K562 (cell line): ENCODE results near the gene MEI4. TPM values are rescaled to one million over a fixed set of nuclear protein-coding genes. Genes with fewer than 3 reads are reported as not detected.

Source experiments
- ATAC-seq: fragments of 200-7000 bp; cut with Tn5 transposase; 3 replicates; pipeline ENCODE4 v1.9.1; 2020; ENCODE audit warnings: moderate library complexity
- BruUV-seq: library from RNA; stranded (reverse); fragments of 400-500 nt; replicated peaks from 2 replicates; lab custom pipeline; 2021; lab: Mats Ljungman, UMichigan
- CTCF ChIA-PET: fragments of 300-600 bp; formaldehyde crosslinking; extraction: SDS; loops from one replicate; lab custom pipeline; 2021; ENCODE audit warnings: low intra/inter-chr PET ratio; lab: Yijun Ruan, JAX
- POLR2A ChIA-PET: fragments of 300-600, 350-650 bp; sonication (Branson Sonifier 250); formaldehyde crosslinking; extraction: SDS; loops from one replicate; lab custom pipeline; 2021; ENCODE audit warnings: antibody characterized with exemption, inconsistent platforms; lab: Yijun Ruan, JAX
- DNase-seq, 4 experiments: peaks; one replicate each; pipeline versions ENCODE4 v3.0.0 to v3.0.0-alpha.2; 2011 to 2018; ENCODE audit warnings: low spot score in 3 of 4, mixed read lengths in 3 of 4; ENCODE audit errors: extremely low read depth in 1 of 4
- FAIRE-seq: peaks from 2 replicates; lab custom pipeline; 2011; peaks lifted over from hg19 to GRCh38; lab: Jason Lieb, UNC
- H2AFZ ChIP-seq: 2 replicates; pipeline ENCODE4 v1.6.0; 2011; ENCODE audit warnings: low read depth, low read length, control low read depth, inconsistent platforms
- H3K27ac ChIP-seq: fragments of 200-600 bp; 3 replicates; pipeline ENCODE4 v1.8.0; 2011; ENCODE audit warnings: low read depth, mild to moderate bottlenecking, control low read depth, inconsistent platforms, low read length, moderate library complexity, mixed read lengths; ENCODE audit errors: extremely low read depth
- H3K27me3 ChIP-seq, 2 experiments: fragments of 300-600 bp in 1 of 2; 2 replicates in 1 of 2; 3 replicates in 1 of 2; pipeline versions ENCODE4 v1.6.0 to v1.8.0; 2011; ENCODE audit warnings: inconsistent platforms in 2 of 2, low read length in 2 of 2, mild to moderate bottlenecking in 1 of 2, mixed read lengths in 1 of 2, moderate library complexity in 1 of 2; ENCODE audit not compliant: control insufficient read depth in 2 of 2, insufficient read depth in 2 of 2
- H3K36me3 ChIP-seq: fragments of 300-600 bp; 3 replicates; pipeline ENCODE4 v1.8.0; 2011; ENCODE audit warnings: mild to moderate bottlenecking, low read length, inconsistent platforms; ENCODE audit not compliant: control insufficient read depth, insufficient read depth
- H3K4me1 ChIP-seq, 2 experiments: fragments of 200-600 bp in 1 of 2; replicated peaks in 1 of 2; 2 replicates in 1 of 2; 3 replicates in 1 of 2; pipeline versions ENCODE4 v1.5.1 to v1.8.0; 2011; ENCODE audit warnings: inconsistent platforms in 2 of 2, low read length in 2 of 2, mild to moderate bottlenecking in 1 of 2, mixed read lengths in 1 of 2, moderate library complexity in 1 of 2; ENCODE audit not compliant: control insufficient read depth in 2 of 2, insufficient read depth in 2 of 2
- H3K4me2 ChIP-seq: 2 replicates; pipeline ENCODE4 v1.6.1; 2011; ENCODE audit warnings: low read length, control low read depth, inconsistent platforms, mixed read lengths; ENCODE audit not compliant: insufficient read depth
- H3K4me3 ChIP-seq: fragments of 200-600 bp; sonication (generic), shearing (Covaris generic); 2 replicates; pipeline ENCODE4 v1.5.1; 2016; ENCODE audit warnings: control low read depth, inconsistent platforms
- H3K79me2 ChIP-seq: fragments of 200-600 bp; 3 replicates; pipeline ENCODE4 v1.8.0; 2011; ENCODE audit warnings: low read length, inconsistent platforms; ENCODE audit not compliant: control insufficient read depth, insufficient read depth
- H3K9ac ChIP-seq, 2 experiments: 2 replicates each; pipeline versions ENCODE4 v1.6.0 to v1.6.1; 2011; ENCODE audit warnings: low read depth in 2 of 2, low read length in 2 of 2, control low read depth in 1 of 2, inconsistent platforms in 1 of 2, mild to moderate bottlenecking in 1 of 2, mixed read lengths in 1 of 2; ENCODE audit not compliant: insufficient read depth in 1 of 2
- H3K9me1 ChIP-seq: one replicate; pipeline ENCODE4 v1.6.0; 2011; ENCODE audit warnings: inconsistent platforms, mild to moderate bottlenecking, low read length, moderate library complexity; ENCODE audit not compliant: control insufficient read depth, insufficient read depth
- H3K9me3 ChIP-seq: replicated peaks from 2 replicates; pipeline ENCODE4 v1.5.1; 2011; ENCODE audit warnings: low read depth, low read length, inconsistent platforms; ENCODE audit not compliant: control insufficient read depth, insufficient read depth
- H4K20me1 ChIP-seq: replicated peaks from 2 replicates; pipeline ENCODE4 v1.6.1; 2011; ENCODE audit warnings: low read length, inconsistent platforms, mixed read lengths; ENCODE audit not compliant: control insufficient read depth, insufficient read depth
- BRF2 ChIP-seq: IDR thresholded peaks from 3 replicates; pipeline ENCODE4 v1.6.1; 2011; ENCODE audit warnings: borderline replicate concordance, mild to moderate bottlenecking; ENCODE audit not compliant: insufficient read length, insufficient read depth
- KAT7 ChIP-seq: sonication (generic); formaldehyde crosslinking; IDR thresholded peaks from 2 replicates; pipeline ENCODE4 v1.8.0; 2022; ENCODE audit warnings: missing genetic modification reagents, mild to moderate bottlenecking, borderline replicate concordance
- PHF20 ChIP-seq: fragments of 450-650 bp; IDR thresholded peaks from 2 replicates; pipeline ENCODE4 v1.6.1; 2018; ENCODE audit not compliant: partially characterized antibody
- PRPF4 ChIP-seq: fragments of 200-400 bp; formaldehyde crosslinking; IDR thresholded peaks from one replicate; pipeline ENCODE4 v1.6.1; 2017; ENCODE audit warnings: low read length, low read depth, mild to moderate bottlenecking; ENCODE audit not compliant: insufficient read depth, poor library complexity, severe bottlenecking
- SIX5 ChIP-seq, 2 experiments: IDR thresholded peaks; 2 replicates each; pipeline ENCODE4 v1.6.1; 2011; ENCODE audit warnings: low read length in 2 of 2, borderline replicate concordance in 1 of 2, low read depth in 1 of 2, mild to moderate bottlenecking in 1 of 2, moderate library complexity in 1 of 2; ENCODE audit not compliant: insufficient read depth in 1 of 2
- ZNF316 ChIP-seq: fragments of 450-650 bp; IDR thresholded peaks from 2 replicates; pipeline ENCODE4 v1.6.1; 2016
- ZNF449 ChIP-seq: fragments of 250-450 bp; sonication (Bioruptor Pico); IDR thresholded peaks from 2 replicates; pipeline ENCODE4 v1.8.0; 2022; ENCODE audit warnings: moderate library complexity, mild to moderate bottlenecking, inconsistent platforms
- WGBS: fragments of 100-300 bp; shearing (Covaris generic); methylation state at CpG from one replicate; pipeline ENCODE4 v1.1.6; 2016; ENCODE audit warnings: low coverage, mixed read lengths; ENCODE audit not compliant: insufficient coverage; ENCODE audit errors: missing lambda C conversion rate; 5-methylcytosine and 5-hydroxymethylcytosine counted together
- in situ Hi-C: fragments of 300-500 bp; cut with MboI; formaldehyde crosslinking; loops from 4 replicates; pipeline ENCODE4 v1.15.0; 2018; ENCODE audit warnings: inconsistent platforms, mixed read lengths
- intact Hi-C: fragments of 100-400 bp; cut with micrococcal nuclease; formaldehyde crosslinking; loops from 2 replicates; pipeline ENCODE4 v1.14.2; 2022
- polyA plus RNA-seq, 8 experiments: library from polyadenylated mRNA; depleted of rRNA in 4 of 8; stranded (reverse) in 5 of 8; unstranded in 3 of 8; fragments of >200 nt; fragmentation: Nextera tagmentation in 2 of 8; fragmentation: Illumina TruSeq in 1 of 8; extraction: Ambion mirVana in 2 of 8; extraction: Trizol in 1 of 8; gene quantifications; 2 replicates each; pipeline versions ENCODE4 v1.2.1 to v1.2.3, GENCODE V29; 2011 to 2014; ENCODE audit warnings: inconsistent platforms in 1 of 8, missing spikeins in 1 of 8
- total RNA-seq, 7 experiments: library from RNA; depleted of rRNA in 6 of 7; stranded (reverse); fragments of >200 nt in 6 of 7; fragmentation: Illumina TruSeq in 2 of 7; extraction: Trizol in 2 of 7; gene quantifications; 2 replicates each; pipeline versions ENCODE4 v1.2.1 to v1.2.3, GENCODE V29; 2011 to 2021; ENCODE audit warnings: low replicate concordance in 1 of 7

The MEI4 gene
- total and polyA plus RNA-seq, 9 of the 15 experiments (the other 6 are each of a cell fraction or from before 2014, with no cell fraction given): not detected

GRCh38 chr6:77666340-77666739, 13.5 kb downstream of the MEI4 start:
- intact Hi-C loops (no loop called here), in situ Hi-C loops (no loop called here)
- H3K27me3 ChIP-seq: no peaks in the 10 kb centered on the region
- CTCF ChIA-PET: no interaction called here
- FAIRE-seq (no peak), DNase-seq (no peak), ATAC-seq (no peak)
- no peak for TF ChIP-seq PRPF4
- TF ChIP-seq ZNF316: peak; percentile 57; the same call in 1 of the 2 replicates
- TF ChIP-seq KAT7 (CRISPR knock-in tag): no peak
- TF ChIP-seq ZNF449 (CRISPR knock-in tag): no peak
- no peak for TF ChIP-seq SIX5 (IDR thresholded peaks at IDR 0.05; ENCODE audit: borderline replicate concordance in 1 of 2, insufficient read depth in 1 of 2, low read depth in 1 of 2, low read length in 2 of 2)
- TF ChIP-seq BRF2: no peak
- no peak for TF ChIP-seq PHF20
- H3K9ac ChIP-seq: no peak overlapping the region
- H3K79me2 ChIP-seq: no peaks in the 10 kb centered on the region
- no peak overlapping the region for H3K27ac ChIP-seq
- no peak overlapping the region for H3K4me2 ChIP-seq
- 15% methylated on average over 3 of the region's 4 CpGs for WGBS
- no peaks in the 10 kb centered on the region for H3K4me1 ChIP-seq
- POLR2A ChIA-PET: no interaction called here
- H3K9me1 ChIP-seq: no peaks in the 10 kb centered on the region
- no peak overlapping the region for H2AFZ ChIP-seq
- BruUV-seq: no TSS peak
- no peak overlapping the region for H3K4me3 ChIP-seq
- H4K20me1 ChIP-seq: no peaks in the 10 kb centered on the region
- no peaks in the 10 kb centered on the region for H3K36me3 ChIP-seq
- no peaks in the 10 kb centered on the region for H3K9me3 ChIP-seq
